Spleen (tissue), 7 donors: ENCODE data around the gene MCM3AP.

Experiments used
- CTCF ChIP-seq, 11 experiments: fragments of 200-600 bp in 7 of 11; fragments of 450-650 bp in 4 of 11; sonication (generic) in 4 of 11; IDR thresholded peaks in 8 of 11; conservative IDR thresholded peaks in 3 of 11; 1 replicate in 7 of 11; 2 replicates in 4 of 11; pipeline versions ENCODE4 v1.4.0 to v1.8.0; 2016 to 2021; ENCODE audit warnings: antibody characterized with exemption in 11 of 11, inconsistent platforms in 4 of 11, mild to moderate bottlenecking in 1 of 11
- POLR2A ChIP-seq, 3 donors: fragments of 450-650 bp; IDR thresholded peaks; one replicate each; pipeline ENCODE4 v1.5.1; 2017; ENCODE audit warnings: antibody characterized with exemption in 3 of 3, mild to moderate bottlenecking in 1 of 3
- donor health status: DM: no; HTN: no; CAD: no; lungs with moderate emphysema.
- donor health status: DM: no; HTN: no; CAD: no.
- donor health status: DM: no; HTN: no; CAD: no.

GRCh38 chr21:46311568-46311967 lies 26.2 kb upstream of the MCM3AP start:
- no peak for TF ChIP-seq POLR2A (IDR thresholded peaks at IDR 0.05)
- no peak for TF ChIP-seq CTCF (IDR thresholded peaks at IDR 0.05 in 8 of 11, conservative IDR thresholded peaks at IDR 0.05 in 3 of 11)
